ENCODE measurements around the gene SHISA9.
"Not testable (repeated sequence)": the region's sequence is repeated elsewhere in the genome, so short reads cannot be mapped to it uniquely, and the experiment has no call there.

SHISA9 gene

GRCh38 chr16:12917653-12918052 lies 16.3 kb downstream of the SHISA9 start:
- no peaks in the 10 kb centered on the region for H3K4me1 ChIP-seq (ENCODE audit: control insufficient read depth, insufficient read depth, low read length, unreplicated experiment)
- H3K27me3 ChIP-seq (ENCODE audit: insufficient read depth, low read length): no peaks in the 10 kb centered on the region
- no peak overlapping the region for H2AFZ ChIP-seq (ENCODE audit: low read length, unreplicated experiment)
- H3K4me3 ChIP-seq (ENCODE audit: low read depth, low read length): no peak overlapping the region
- no peaks in the 10 kb centered on the region for H3K36me3 ChIP-seq (ENCODE audit: insufficient read depth, low read length)
- no peak overlapping the region for H3K27ac ChIP-seq (ENCODE audit: low read depth, low read length)
- H3K79me2 ChIP-seq (ENCODE audit: control insufficient read depth, insufficient read depth, low read length, unreplicated experiment): no peaks in the 10 kb centered on the region

- H3K79me2 ChIP-seq (ENCODE audit: control insufficient read depth, insufficient read depth, low read length, unreplicated experiment): no peaks in the 10 kb centered on the region
- no peak overlapping the region for H3K27ac ChIP-seq (ENCODE audit: low read depth, low read length)
- H3K36me3 ChIP-seq (ENCODE audit: insufficient read depth, low read length): no peaks in the 10 kb centered on the region
- H3K4me1 ChIP-seq (ENCODE audit: control insufficient read depth, insufficient read depth, low read length, unreplicated experiment): no peaks in the 10 kb centered on the region
- H3K27me3 ChIP-seq (ENCODE audit: insufficient read depth, low read length): no peaks in the 10 kb centered on the region
- no peak overlapping the region for H3K4me3 ChIP-seq (ENCODE audit: low read depth, low read length)
- H2AFZ ChIP-seq (ENCODE audit: low read length, unreplicated experiment): no peak overlapping the region
These were observed 19.3 kb downstream of the SHISA9 start for GRCh38 chr16:12920739-12921138.

- H3K27ac ChIP-seq (ENCODE audit: low read depth, low read length); H3K27me3 ChIP-seq (ENCODE audit: insufficient read depth, low read length); H3K36me3 ChIP-seq (ENCODE audit: insufficient read depth, low read length); H3K4me1 ChIP-seq (ENCODE audit: control insufficient read depth, insufficient read depth, low read length, unreplicated experiment); H2AFZ ChIP-seq (ENCODE audit: low read length, unreplicated experiment); H3K4me3 ChIP-seq (ENCODE audit: low read depth, low read length); H3K79me2 ChIP-seq (ENCODE audit: control insufficient read depth, insufficient read depth, low read length, unreplicated experiment): not testable (repeated sequence)
These were observed 22.2 kb downstream of the SHISA9 start for GRCh38 chr16:12923640-12924039.

GRCh38 chr16:12925026-12925800 lies 23.8 kb downstream of the SHISA9 start:
- Histone ChIP-seq H2AFZ (ENCODE audit: low read length, unreplicated experiment) (no peak overlapping the region), H3K79me2 (ENCODE audit: control insufficient read depth, insufficient read depth, low read length, unreplicated experiment) (no peaks in the 10 kb centered on the region), H3K27ac (ENCODE audit: low read depth, low read length) (no peak overlapping the region), H3K4me1 (ENCODE audit: control insufficient read depth, insufficient read depth, low read length, unreplicated experiment) (no peaks in the 10 kb centered on the region), H3K27me3 (ENCODE audit: insufficient read depth, low read length) (no peaks in the 10 kb centered on the region), H3K36me3 (ENCODE audit: insufficient read depth, low read length) (no peaks in the 10 kb centered on the region), H3K4me3 (ENCODE audit: low read depth, low read length) (no peak overlapping the region)

- H3K4me3 ChIP-seq (ENCODE audit: low read depth, low read length): no peak overlapping the region
- no peak overlapping the region for H2AFZ ChIP-seq (ENCODE audit: low read length, unreplicated experiment)
- no peaks in the 10 kb centered on the region for H3K36me3 ChIP-seq (ENCODE audit: insufficient read depth, low read length)
- no peaks in the 10 kb centered on the region for H3K79me2 ChIP-seq (ENCODE audit: control insufficient read depth, insufficient read depth, low read length, unreplicated experiment)
- no peaks in the 10 kb centered on the region for H3K4me1 ChIP-seq (ENCODE audit: control insufficient read depth, insufficient read depth, low read length, unreplicated experiment)
- no peaks in the 10 kb centered on the region for H3K27me3 ChIP-seq (ENCODE audit: insufficient read depth, low read length)
- no peak overlapping the region for H3K27ac ChIP-seq (ENCODE audit: low read depth, low read length)
These were observed 26.2 kb downstream of the SHISA9 start for GRCh38 chr16:12927591-12927990.

- Histone ChIP-seq H3K79me2 (ENCODE audit: control insufficient read depth, insufficient read depth, low read length, unreplicated experiment) (no peaks in the 10 kb centered on the region), H3K36me3 (ENCODE audit: insufficient read depth, low read length) (no peaks in the 10 kb centered on the region), H3K4me3 (ENCODE audit: low read depth, low read length) (no peak overlapping the region), H2AFZ (ENCODE audit: low read length, unreplicated experiment) (no peak overlapping the region), H3K4me1 (ENCODE audit: control insufficient read depth, insufficient read depth, low read length, unreplicated experiment) (no peaks in the 10 kb centered on the region), H3K27me3 (ENCODE audit: insufficient read depth, low read length) (no peaks in the 10 kb centered on the region), H3K27ac (ENCODE audit: low read depth, low read length) (no peak overlapping the region)
These were observed 29.5 kb downstream of the SHISA9 start for GRCh38 chr16:12930881-12931280.

GRCh38 chr16:12936391-12936790 lies 35.0 kb downstream of the SHISA9 start:
- no peaks in the 10 kb centered on the region for H3K79me2 ChIP-seq (ENCODE audit: control insufficient read depth, insufficient read depth, low read length, unreplicated experiment)

GRCh38 chr16:12941896-12942295 lies 40.5 kb downstream of the SHISA9 start:
- Histone ChIP-seq H3K79me2 (ENCODE audit: control insufficient read depth, insufficient read depth, low read length, unreplicated experiment) (no peaks in the 10 kb centered on the region), H3K4me3 (ENCODE audit: low read depth, low read length) (no peak overlapping the region), H3K27me3 (ENCODE audit: insufficient read depth, low read length) (no peaks in the 10 kb centered on the region), H3K36me3 (ENCODE audit: insufficient read depth, low read length) (no peaks in the 10 kb centered on the region), H3K4me1 (ENCODE audit: control insufficient read depth, insufficient read depth, low read length, unreplicated experiment) (no peaks in the 10 kb centered on the region), H3K27ac (ENCODE audit: low read depth, low read length) (no peak overlapping the region), H2AFZ (ENCODE audit: low read length, unreplicated experiment) (no peak overlapping the region)

More at GRCh38 chr16:12936391-12936790, 35.0 kb downstream of the SHISA9 start:
- H3K27me3 ChIP-seq (ENCODE audit: insufficient read depth, low read length): no peaks in the 10 kb centered on the region
- no peaks in the 10 kb centered on the region for H3K36me3 ChIP-seq (ENCODE audit: insufficient read depth, low read length)
- H2AFZ ChIP-seq (ENCODE audit: low read length, unreplicated experiment): no peak overlapping the region
- no peaks in the 10 kb centered on the region for H3K4me1 ChIP-seq (ENCODE audit: control insufficient read depth, insufficient read depth, low read length, unreplicated experiment)
- no peak overlapping the region for H3K27ac ChIP-seq (ENCODE audit: low read depth, low read length)
- no peak overlapping the region for H3K4me3 ChIP-seq (ENCODE audit: low read depth, low read length)

GRCh38 chr16:12942861-12943260 lies 41.5 kb downstream of the SHISA9 start:
- no peaks in the 10 kb centered on the region for H3K27me3 ChIP-seq (ENCODE audit: insufficient read depth, low read length)
- H3K4me3 ChIP-seq (ENCODE audit: low read depth, low read length): no peak overlapping the region
- no peaks in the 10 kb centered on the region for H3K36me3 ChIP-seq (ENCODE audit: insufficient read depth, low read length)
- no peaks in the 10 kb centered on the region for H3K79me2 ChIP-seq (ENCODE audit: control insufficient read depth, insufficient read depth, low read length, unreplicated experiment)
- H3K27ac ChIP-seq (ENCODE audit: low read depth, low read length): no peak overlapping the region
- H3K4me1 ChIP-seq (ENCODE audit: control insufficient read depth, insufficient read depth, low read length, unreplicated experiment): no peaks in the 10 kb centered on the region
- no peak overlapping the region for H2AFZ ChIP-seq (ENCODE audit: low read length, unreplicated experiment)

GRCh38 chr16:12944300-12944699 lies 42.9 kb downstream of the SHISA9 start:
- H2AFZ ChIP-seq (ENCODE audit: low read length, unreplicated experiment): no peak overlapping the region
- H3K36me3 ChIP-seq (ENCODE audit: insufficient read depth, low read length): no peaks in the 10 kb centered on the region
- no peak overlapping the region for H3K4me3 ChIP-seq (ENCODE audit: low read depth, low read length)
- H3K27me3 ChIP-seq (ENCODE audit: insufficient read depth, low read length): no peaks in the 10 kb centered on the region
- no peak overlapping the region for H3K27ac ChIP-seq (ENCODE audit: low read depth, low read length)
- no peaks in the 10 kb centered on the region for H3K79me2 ChIP-seq (ENCODE audit: control insufficient read depth, insufficient read depth, low read length, unreplicated experiment)
- H3K4me1 ChIP-seq (ENCODE audit: control insufficient read depth, insufficient read depth, low read length, unreplicated experiment): no peaks in the 10 kb centered on the region

GRCh38 chr16:12951392-12951791 lies 50.0 kb downstream of the SHISA9 start:
- H3K79me2 ChIP-seq (ENCODE audit: control insufficient read depth, insufficient read depth, low read length, unreplicated experiment): no peaks in the 10 kb centered on the region
- no peak overlapping the region for H3K27ac ChIP-seq (ENCODE audit: low read depth, low read length)
- no peaks in the 10 kb centered on the region for H3K4me1 ChIP-seq (ENCODE audit: control insufficient read depth, insufficient read depth, low read length, unreplicated experiment)

More at GRCh38 chr16:12951392-12951791, 50.0 kb downstream of the SHISA9 start:
- Histone ChIP-seq H3K36me3 (ENCODE audit: insufficient read depth, low read length) (no peaks in the 10 kb centered on the region), H2AFZ (ENCODE audit: low read length, unreplicated experiment) (no peak overlapping the region), H3K27me3 (ENCODE audit: insufficient read depth, low read length) (no peaks in the 10 kb centered on the region), H3K4me3 (ENCODE audit: low read depth, low read length) (no peak overlapping the region)

Data from ACC112 (cell line).